OCI-LY1 (cell line): Measurements from ENCODE around the gene EGR2.

ENCODE experiments used
- H2AFZ ChIP-seq: fragments of 200-600 bp; sonication (generic), shearing (Covaris generic); 2 replicates; pipeline ENCODE4 v1.6.0; 2014; ENCODE audit warnings: antibody characterized with exemption, mild to moderate bottlenecking, low read length
- H3F3A ChIP-seq: fragments of 200-600 bp; sonication (generic), shearing (Covaris generic); 2 replicates; pipeline ENCODE4 v1.6.0; 2014; ENCODE audit warnings: mild to moderate bottlenecking, antibody characterized with exemption, low read length, moderate library complexity; ENCODE audit not compliant: insufficient read depth
- H3K27ac ChIP-seq: fragments of 200-600 bp; sonication (generic); 2 replicates; pipeline ENCODE4 v1.5.1; 2014; ENCODE audit warnings: low read length, mixed run types, mild to moderate bottlenecking, low read depth; ENCODE audit not compliant: poor library complexity, severe bottlenecking
- H3K27me3 ChIP-seq: fragments of 200-600 bp; sonication (generic); 2 replicates; pipeline ENCODE4 v1.6.0; 2014; ENCODE audit warnings: antibody characterized with exemption, mild to moderate bottlenecking, low read length, moderate library complexity; ENCODE audit not compliant: insufficient read depth
- H3K36me3 ChIP-seq: fragments of 200-600 bp; sonication (generic); 2 replicates; pipeline ENCODE4 v1.6.1; 2014; ENCODE audit warnings: mild to moderate bottlenecking, antibody characterized with exemption, low read length, moderate library complexity, mixed read lengths; ENCODE audit not compliant: insufficient read depth
- H3K4me1 ChIP-seq: fragments of 200-600 bp; sonication (generic); 2 replicates; pipeline ENCODE4 v1.5.1; 2014; ENCODE audit warnings: mild to moderate bottlenecking, low read length, moderate library complexity; ENCODE audit not compliant: insufficient read depth, severe bottlenecking
- H3K4me2 ChIP-seq: fragments of 200-600 bp; sonication (generic), shearing (Covaris generic); 2 replicates; pipeline ENCODE4 v1.6.1; 2014; ENCODE audit warnings: low read length
- H3K4me3 ChIP-seq: fragments of 200-600 bp; sonication (generic); 2 replicates; pipeline ENCODE4 v1.5.1; 2014; ENCODE audit warnings: low read length, low read depth, mild to moderate bottlenecking, mixed read lengths; ENCODE audit not compliant: poor library complexity, severe bottlenecking
- H3K79me2 ChIP-seq: fragments of 200-600 bp; shearing (Covaris generic); 2 replicates; pipeline ENCODE4 v1.6.1; 2016; ENCODE audit warnings: mixed run types, low read length, mixed read lengths; ENCODE audit not compliant: insufficient read depth
- H3K9ac ChIP-seq: fragments of 200-600 bp; sonication (generic), shearing (Covaris generic); 2 replicates; pipeline ENCODE4 v1.6.1; 2014; ENCODE audit warnings: mild to moderate bottlenecking, low read length, mixed read lengths
- H3K9me2 ChIP-seq: fragments of 200-600 bp; sonication (generic), shearing (Covaris generic); 2 replicates; pipeline ENCODE4 v1.6.1; 2014; ENCODE audit warnings: low read depth, mild to moderate bottlenecking, low read length, mixed read lengths
- H3K9me3 ChIP-seq: fragments of 200-600 bp; shearing (Covaris generic); 2 replicates; pipeline ENCODE4 v1.6.1; 2014; ENCODE audit warnings: low read length, mixed read lengths
- H4K20me1 ChIP-seq: fragments of 200-600 bp; sonication (generic), shearing (Covaris generic); 2 replicates; pipeline ENCODE4 v1.6.0; 2016; ENCODE audit warnings: mild to moderate bottlenecking, low read length; ENCODE audit not compliant: insufficient read depth
- EZH2 ChIP-seq: fragments of 200-600 bp; sonication (generic), shearing (Covaris generic); IDR thresholded peaks from 2 replicates; pipeline ENCODE4 v1.8.0; 2017; ENCODE audit warnings: borderline replicate concordance, mixed run types, mild to moderate bottlenecking, antibody characterized with exemption, low read length, moderate library complexity, mixed read lengths
- TF ChIP-seq, protein P1 (sequence below): fragments of 200-600 bp; sonication (generic), shearing (Covaris generic); IDR thresholded peaks from 2 replicates; pipeline ENCODE4 v1.5.1; 2017; ENCODE audit warnings: mild to moderate bottlenecking, antibody characterized with exemption, low read length, moderate library complexity, mixed read lengths

The EGR2 gene

DNA sequence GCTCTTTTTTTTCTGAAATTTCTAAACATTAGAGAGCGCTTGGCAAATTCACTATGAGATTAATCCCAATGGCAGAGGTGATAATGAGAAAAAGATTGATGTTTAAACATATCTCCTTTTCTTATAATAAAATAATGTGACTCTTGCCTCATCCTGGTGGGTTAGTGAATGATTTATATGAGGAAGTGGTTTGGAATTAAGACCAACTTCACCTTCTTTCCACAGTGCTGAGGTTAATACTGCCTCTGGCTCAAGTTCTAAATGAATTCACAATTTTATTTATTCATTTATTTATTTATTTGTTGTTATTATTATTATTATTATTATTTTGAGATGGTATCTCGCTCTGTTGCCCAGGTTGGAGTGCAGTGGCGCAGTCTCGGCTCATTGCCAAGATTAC, 52.2 kb downstream of the EGR2 start:
- 0 out of 2 replicates have a peak, but pooled peaks cover 3% of the 10 kb centered on the region for H3K27me3 ChIP-seq
- no peak overlapping the region for H3K27ac ChIP-seq
- no peaks in the 10 kb centered on the region for H4K20me1 ChIP-seq
- H3K9me3 ChIP-seq = no peaks in the 10 kb centered on the region
- no peaks in the 10 kb centered on the region for H3F3A ChIP-seq
- no peak overlapping the region for H3K9ac ChIP-seq
- H3K4me2 ChIP-seq = no peak overlapping the region
- H3K4me3 ChIP-seq = no peak overlapping the region
- H3K9me2 ChIP-seq = no peaks in the 10 kb centered on the region
- TF ChIP-seq, protein P1, sequence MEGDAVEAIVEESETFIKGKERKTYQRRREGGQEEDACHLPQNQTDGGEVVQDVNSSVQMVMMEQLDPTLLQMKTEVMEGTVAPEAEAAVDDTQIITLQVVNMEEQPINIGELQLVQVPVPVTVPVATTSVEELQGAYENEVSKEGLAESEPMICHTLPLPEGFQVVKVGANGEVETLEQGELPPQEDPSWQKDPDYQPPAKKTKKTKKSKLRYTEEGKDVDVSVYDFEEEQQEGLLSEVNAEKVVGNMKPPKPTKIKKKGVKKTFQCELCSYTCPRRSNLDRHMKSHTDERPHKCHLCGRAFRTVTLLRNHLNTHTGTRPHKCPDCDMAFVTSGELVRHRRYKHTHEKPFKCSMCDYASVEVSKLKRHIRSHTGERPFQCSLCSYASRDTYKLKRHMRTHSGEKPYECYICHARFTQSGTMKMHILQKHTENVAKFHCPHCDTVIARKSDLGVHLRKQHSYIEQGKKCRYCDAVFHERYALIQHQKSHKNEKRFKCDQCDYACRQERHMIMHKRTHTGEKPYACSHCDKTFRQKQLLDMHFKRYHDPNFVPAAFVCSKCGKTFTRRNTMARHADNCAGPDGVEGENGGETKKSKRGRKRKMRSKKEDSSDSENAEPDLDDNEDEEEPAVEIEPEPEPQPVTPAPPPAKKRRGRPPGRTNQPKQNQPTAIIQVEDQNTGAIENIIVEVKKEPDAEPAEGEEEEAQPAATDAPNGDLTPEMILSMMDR = no peak
- no peak for TF ChIP-seq EZH2
- H3K36me3 ChIP-seq = no peaks in the 10 kb centered on the region
- no peaks in the 10 kb centered on the region for H3K79me2 ChIP-seq
- no peak overlapping the region for H2AFZ ChIP-seq
- no peaks in the 10 kb centered on the region for H3K4me1 ChIP-seq

DNA sequence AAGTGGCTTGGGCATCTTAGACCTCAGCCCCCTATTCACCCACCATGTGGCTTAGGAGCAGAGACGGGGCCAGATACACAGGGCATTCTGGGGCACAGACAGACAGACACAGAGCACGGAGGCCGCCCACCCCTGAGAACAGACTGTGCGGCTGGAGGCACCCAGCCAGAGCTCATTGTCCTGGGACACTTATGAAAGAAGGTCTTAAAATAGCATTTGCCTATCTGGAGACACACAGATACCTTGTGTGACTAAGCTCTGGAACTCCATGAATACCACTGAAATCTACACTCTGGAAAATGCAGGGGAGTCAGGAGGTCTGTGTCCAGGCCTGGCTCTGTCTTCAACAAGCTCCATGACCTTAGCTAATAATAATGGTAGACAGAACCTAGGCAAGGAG, 53.0 kb downstream of the EGR2 start:
- H3K27me3 ChIP-seq = 0 out of 2 replicates have a peak, but pooled peaks cover 4% of the 10 kb centered on the region
- no peak overlapping the region for H2AFZ ChIP-seq
- H3K4me3 ChIP-seq = no peak overlapping the region
- no peak for TF ChIP-seq EZH2
- TF ChIP-seq, protein P1 = no peak
- no peaks in the 10 kb centered on the region for H4K20me1 ChIP-seq
- no peaks in the 10 kb centered on the region for H3K36me3 ChIP-seq
- H3K9me2 ChIP-seq = no peaks in the 10 kb centered on the region
- H3K9me3 ChIP-seq = no peaks in the 10 kb centered on the region
- no peaks in the 10 kb centered on the region for H3K79me2 ChIP-seq
- H3K4me2 ChIP-seq = no peak overlapping the region
- H3K9ac ChIP-seq = no peak overlapping the region
- H3F3A ChIP-seq = no peaks in the 10 kb centered on the region
- H3K27ac ChIP-seq = no peak overlapping the region
- H3K4me1 ChIP-seq = no peaks in the 10 kb centered on the region
